Loucy (cell line): Measurements from ENCODE around the gene VWA8.

Experiments used
- EZH2phosphoT487 ChIP-seq: fragments of 200-600 bp; IDR thresholded peaks from 2 replicates; pipeline ENCODE4 v1.6.1; 2018; ENCODE audit warnings: antibody characterized with exemption, mild to moderate bottlenecking, moderate library complexity, borderline replicate concordance
- TF ChIP-seq, protein P1 (sequence below): fragments of 200-600 bp; sonication (generic); conservative IDR thresholded peaks from 2 replicates; pipeline ENCODE4 v1.5.1; 2014; ENCODE audit warnings: mild to moderate bottlenecking, antibody characterized with exemption, low read length

GRCh38 chr13:41942462-41943094 lies 18.3 kb downstream of the VWA8 start:
- TF ChIP-seq, protein P1, sequence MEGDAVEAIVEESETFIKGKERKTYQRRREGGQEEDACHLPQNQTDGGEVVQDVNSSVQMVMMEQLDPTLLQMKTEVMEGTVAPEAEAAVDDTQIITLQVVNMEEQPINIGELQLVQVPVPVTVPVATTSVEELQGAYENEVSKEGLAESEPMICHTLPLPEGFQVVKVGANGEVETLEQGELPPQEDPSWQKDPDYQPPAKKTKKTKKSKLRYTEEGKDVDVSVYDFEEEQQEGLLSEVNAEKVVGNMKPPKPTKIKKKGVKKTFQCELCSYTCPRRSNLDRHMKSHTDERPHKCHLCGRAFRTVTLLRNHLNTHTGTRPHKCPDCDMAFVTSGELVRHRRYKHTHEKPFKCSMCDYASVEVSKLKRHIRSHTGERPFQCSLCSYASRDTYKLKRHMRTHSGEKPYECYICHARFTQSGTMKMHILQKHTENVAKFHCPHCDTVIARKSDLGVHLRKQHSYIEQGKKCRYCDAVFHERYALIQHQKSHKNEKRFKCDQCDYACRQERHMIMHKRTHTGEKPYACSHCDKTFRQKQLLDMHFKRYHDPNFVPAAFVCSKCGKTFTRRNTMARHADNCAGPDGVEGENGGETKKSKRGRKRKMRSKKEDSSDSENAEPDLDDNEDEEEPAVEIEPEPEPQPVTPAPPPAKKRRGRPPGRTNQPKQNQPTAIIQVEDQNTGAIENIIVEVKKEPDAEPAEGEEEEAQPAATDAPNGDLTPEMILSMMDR = peak; percentile 49
- TF ChIP-seq EZH2phosphoT487 = no peak
